GM20000 (cell line): ENCODE measurements around the gene SGCD.

Source experiments
- DNase-seq: peaks from one replicate; pipeline ENCODE4 v3.0.0; 2012; ENCODE audit warnings: low spot score
- TF ChIP-seq, protein P1 (sequence below): IDR thresholded peaks from 2 replicates; pipeline ENCODE4 v1.5.1; 2012; ENCODE audit warnings: mild to moderate bottlenecking, control low read depth; ENCODE audit errors: extremely low read depth, missing control alignments

SGCD gene

DNA sequence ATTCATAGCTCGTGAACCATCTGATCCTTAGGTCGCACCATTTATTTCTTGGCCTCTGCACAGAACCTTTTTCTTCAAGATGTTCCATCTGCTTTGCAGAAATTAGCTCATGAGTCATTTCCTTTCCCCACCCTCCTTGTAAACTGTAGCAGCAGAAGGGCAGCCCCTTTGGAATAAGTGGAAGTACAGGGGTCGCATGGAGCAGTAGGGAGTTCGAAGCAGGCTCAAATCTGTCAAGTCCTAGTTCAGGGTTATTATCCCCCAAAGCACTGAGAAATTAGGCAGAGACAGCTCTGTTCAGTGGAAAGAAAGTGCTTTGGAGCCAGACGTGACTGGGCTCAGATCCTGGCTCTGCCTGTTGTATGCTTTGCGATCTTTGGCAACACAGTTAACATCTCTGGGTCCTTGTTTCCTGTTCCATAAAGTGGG, 84.2 kb downstream of the SGCD start:
- no peak for DNase-seq
- TF ChIP-seq, protein P1, sequence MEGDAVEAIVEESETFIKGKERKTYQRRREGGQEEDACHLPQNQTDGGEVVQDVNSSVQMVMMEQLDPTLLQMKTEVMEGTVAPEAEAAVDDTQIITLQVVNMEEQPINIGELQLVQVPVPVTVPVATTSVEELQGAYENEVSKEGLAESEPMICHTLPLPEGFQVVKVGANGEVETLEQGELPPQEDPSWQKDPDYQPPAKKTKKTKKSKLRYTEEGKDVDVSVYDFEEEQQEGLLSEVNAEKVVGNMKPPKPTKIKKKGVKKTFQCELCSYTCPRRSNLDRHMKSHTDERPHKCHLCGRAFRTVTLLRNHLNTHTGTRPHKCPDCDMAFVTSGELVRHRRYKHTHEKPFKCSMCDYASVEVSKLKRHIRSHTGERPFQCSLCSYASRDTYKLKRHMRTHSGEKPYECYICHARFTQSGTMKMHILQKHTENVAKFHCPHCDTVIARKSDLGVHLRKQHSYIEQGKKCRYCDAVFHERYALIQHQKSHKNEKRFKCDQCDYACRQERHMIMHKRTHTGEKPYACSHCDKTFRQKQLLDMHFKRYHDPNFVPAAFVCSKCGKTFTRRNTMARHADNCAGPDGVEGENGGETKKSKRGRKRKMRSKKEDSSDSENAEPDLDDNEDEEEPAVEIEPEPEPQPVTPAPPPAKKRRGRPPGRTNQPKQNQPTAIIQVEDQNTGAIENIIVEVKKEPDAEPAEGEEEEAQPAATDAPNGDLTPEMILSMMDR: no peak

DNA sequence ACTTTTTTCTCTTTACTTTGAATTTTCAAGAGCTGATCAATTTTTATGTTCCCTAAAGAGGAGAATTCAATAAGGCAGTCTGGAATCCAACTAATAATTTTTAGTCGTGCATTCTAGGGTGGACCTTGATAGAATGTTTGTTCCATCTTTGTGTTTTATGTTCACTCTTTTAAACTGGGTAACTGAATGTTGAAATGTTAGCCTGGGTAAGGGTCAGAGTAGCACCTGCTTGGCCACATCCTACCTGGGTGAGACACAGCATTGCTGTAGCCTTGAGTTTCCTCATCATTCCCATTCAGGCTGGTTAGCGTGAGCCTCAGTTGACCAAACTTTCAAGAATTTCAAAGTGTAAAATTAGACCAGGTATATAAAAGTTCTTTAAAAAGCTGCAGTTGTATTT, 85.0 kb downstream of the SGCD start:
- DNase-seq: no peak
- TF ChIP-seq, protein P1: no peak

DNA sequence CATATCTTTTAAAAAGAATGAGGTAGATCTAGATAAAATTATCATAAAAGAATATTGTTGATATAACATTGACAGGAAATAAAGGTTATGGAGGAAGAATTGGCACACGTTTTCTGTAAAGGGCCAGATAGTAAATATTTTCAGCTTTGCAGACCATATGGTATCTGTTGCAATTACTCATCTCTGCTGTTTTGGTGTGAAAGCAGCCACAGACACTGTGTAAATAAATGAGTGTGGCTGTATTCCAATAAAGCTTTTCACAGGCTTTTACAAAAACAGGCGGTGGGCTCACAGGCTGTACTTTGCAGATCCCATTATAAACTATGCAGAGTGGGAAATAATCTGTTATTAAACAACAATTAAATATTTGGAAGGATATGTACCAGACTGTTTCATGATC, 87.4 kb downstream of the SGCD start:
- DNase-seq: no peak
- TF ChIP-seq, protein P1: no peak

DNA sequence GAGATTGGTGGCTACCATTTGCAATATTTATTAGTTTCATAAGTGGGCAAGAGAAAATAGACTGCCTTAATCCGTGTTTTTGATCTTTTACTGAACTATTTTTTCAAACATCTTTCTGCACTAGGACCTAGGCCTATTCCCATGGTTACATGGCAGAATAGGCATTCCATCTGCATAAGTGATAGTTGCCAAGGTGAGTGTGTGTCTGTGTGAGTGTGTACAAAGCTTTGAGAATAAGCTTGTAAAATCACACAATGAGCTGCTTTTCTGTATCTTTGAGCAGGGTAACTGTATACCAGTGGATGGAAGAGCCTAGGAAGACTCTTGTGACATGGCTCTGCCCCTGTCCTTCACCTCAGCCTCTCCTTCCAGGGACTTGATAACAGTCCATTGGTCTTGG, 92.7 kb downstream of the SGCD start:
- no peak for DNase-seq
- TF ChIP-seq, protein P1: no peak

DNA sequence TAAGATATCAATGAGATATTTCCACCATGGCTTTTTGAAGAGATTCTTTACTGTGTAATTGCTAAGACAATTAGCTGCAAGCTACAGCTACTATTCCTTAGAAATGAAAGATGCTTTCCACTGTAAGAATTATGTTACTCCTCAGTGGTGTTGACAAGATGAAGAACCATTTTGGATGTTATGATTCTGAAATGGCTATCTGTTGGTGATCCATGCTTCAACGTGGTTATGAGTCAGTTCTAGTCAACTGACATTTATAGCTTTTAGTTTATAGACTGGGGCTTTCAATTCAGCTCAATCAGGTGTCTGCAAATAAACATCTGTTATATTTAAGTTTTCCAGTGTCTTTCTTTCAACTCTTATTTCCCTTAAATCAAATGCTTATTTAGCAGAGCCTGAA, 93.7 kb downstream of the SGCD start:
- no peak for DNase-seq
- TF ChIP-seq, protein P1: no peak

DNA sequence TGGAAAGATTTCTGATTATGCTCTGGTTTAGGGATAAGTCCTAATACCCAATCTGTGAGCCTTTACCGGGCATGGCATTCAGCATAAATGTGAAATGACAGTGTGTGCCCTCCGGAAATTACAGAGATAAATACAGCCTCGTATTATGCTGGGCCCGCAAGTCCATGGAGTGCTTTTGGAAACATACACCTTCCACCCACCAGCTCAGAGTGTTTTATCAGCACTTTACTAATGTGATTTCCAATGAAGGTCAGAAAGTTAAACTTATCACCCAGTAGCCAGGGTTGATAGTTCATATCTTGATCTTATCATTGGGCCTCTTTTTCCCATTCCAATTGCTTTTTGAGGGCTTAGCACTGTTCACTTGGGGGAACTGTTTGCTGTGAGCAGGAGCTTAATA, 94.8 kb downstream of the SGCD start:
- TF ChIP-seq, protein P1: no peak
- DNase-seq: no peak

DNA sequence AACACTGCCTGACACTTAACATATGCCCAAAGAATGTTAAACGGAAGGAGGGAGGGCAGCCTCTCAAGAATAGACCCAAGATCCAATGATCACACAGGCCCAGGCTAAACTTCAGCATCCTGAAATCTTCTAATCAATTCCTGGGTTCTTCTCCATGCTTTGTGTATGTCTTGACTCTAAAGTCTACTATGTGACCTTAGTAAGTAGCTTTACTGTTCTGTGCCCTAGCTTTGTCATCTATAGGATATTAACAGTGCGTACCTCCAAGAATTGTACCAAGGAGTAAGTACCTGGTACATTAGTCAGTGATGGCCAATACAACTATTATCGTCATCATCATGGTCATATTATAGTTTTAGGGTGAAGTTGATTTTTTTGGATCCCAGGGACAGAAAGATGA, 96.6 kb downstream of the SGCD start:
- no peak for DNase-seq
- TF ChIP-seq, protein P1: no peak
